HepG2 (cell line): ENCODE measurements around the gene SS18L1.

ENCODE experiments used
- BHLHE40 ChIP-seq: IDR thresholded peaks from 2 replicates; pipeline ENCODE4 v1.6.1; 2011; ENCODE audit warnings: low read length, improper control_type of control experiment
- CTCF ChIP-seq: sonication (generic); formaldehyde crosslinking; IDR thresholded peaks from 2 replicates; pipeline ENCODE4 v1.5.0; 2020; ENCODE audit warnings: mild to moderate bottlenecking, missing genetic modification reagents, moderate library complexity
- KLF11 ChIP-seq: IDR thresholded peaks from 2 replicates; pipeline ENCODE4 v1.6.1; 2016; ENCODE audit warnings: missing compliant biosample characterization
- RBM39 ChIP-seq: fragments of 200-400 bp; formaldehyde crosslinking; IDR thresholded peaks from one replicate; pipeline ENCODE4 v1.6.1; 2018; ENCODE audit warnings: antibody characterized with exemption, mild to moderate bottlenecking, low read depth, low read length; ENCODE audit not compliant: poor library complexity, severe bottlenecking
- SP1 ChIP-seq, 2 experiments: fragments of 450-650 bp in 1 of 2; sonication (generic) in 1 of 2; formaldehyde crosslinking in 1 of 2; IDR thresholded peaks; 2 replicates each; pipeline versions ENCODE4 v1.4.0 to v1.6.1; 2016 to 2020; ENCODE audit warnings: missing genetic modification reagents in 1 of 2
- YEATS2 ChIP-seq: sonication (generic); formaldehyde crosslinking; IDR thresholded peaks from 2 replicates; pipeline ENCODE4 v1.4.0; 2020; ENCODE audit warnings: missing genetic modification reagents, borderline replicate concordance
- ZNF235 ChIP-seq: sonication (generic); formaldehyde crosslinking; IDR thresholded peaks from 2 replicates; pipeline ENCODE4 v1.8.1; 2023; ENCODE audit warnings: mild to moderate bottlenecking, missing genetic modification reagents, borderline replicate concordance
- ZNF552 ChIP-seq: sonication (generic); formaldehyde crosslinking; IDR thresholded peaks from 2 replicates; pipeline ENCODE4 v1.9.0; 2022; ENCODE audit warnings: missing genetic modification reagents, mild to moderate bottlenecking, borderline replicate concordance

GRCh38 chr20:62111148-62111547 lies 32.4 kb upstream of the SS18L1 start:
- TF ChIP-seq RBM39 (no peak), YEATS2 (CRISPR knock-in tag) (no peak), CTCF (no peak), SP1 (IDR thresholded peaks at IDR 0.05) (no peak), SP1 (CRISPR knock-in tag; IDR thresholded peaks at IDR 0.05) (no peak), BHLHE40 (no peak), ZNF552 (no peak), KLF11 (CRISPR knock-in tag) (no peak), ZNF235 (no peak)
